Hepatocyte (in vitro differentiated cells): ENCODE results near the gene MPZL1.

Source experiments
- CTCF ChIP-seq: fragments of 200-600 bp; sonication (generic); IDR thresholded peaks from 2 replicates; pipeline ENCODE4 v1.5.1; 2016; ENCODE audit warnings: antibody characterized with exemption, mild to moderate bottlenecking; ENCODE audit not compliant: poor library complexity
- EZH2phosphoT487 ChIP-seq: fragments of 200-600 bp; sonication (generic); IDR thresholded peaks from one replicate; pipeline ENCODE4 v1.6.1; 2018; ENCODE audit warnings: antibody characterized with exemption, mild to moderate bottlenecking, low read depth, moderate library complexity; ENCODE audit not compliant: unreplicated experiment, severe bottlenecking

- TF ChIP-seq CTCF (no peak), EZH2phosphoT487 (no peak)
These were observed 31.7 kb upstream of the MPZL1 start for GRCh38 chr1:167690053-167690452.
